H1 (cell line): Measurements from ENCODE around the gene SIK3. TPM values are rescaled to one million over a fixed set of nuclear protein-coding genes. Genes with fewer than 3 reads are reported as not detected.
A peak's percentile ranks its signal among the peaks of the same experiment; 100 is the strongest.

Experiments used
- BACH1 ChIP-seq: IDR thresholded peaks from 2 replicates; pipeline ENCODE4 v1.6.1; 2012; ENCODE audit warnings: low read length, improper control_type of control experiment
- CHD2 ChIP-seq: IDR thresholded peaks from 2 replicates; pipeline ENCODE4 v1.6.1; 2012; ENCODE audit warnings: low read length, improper control_type of control experiment
- CREB1 ChIP-seq: IDR thresholded peaks from 2 replicates; pipeline ENCODE4 v1.6.1; 2012; ENCODE audit warnings: inconsistent platforms
- GABPA ChIP-seq: IDR thresholded peaks from 2 replicates; pipeline ENCODE4 v1.6.1; 2011; ENCODE audit warnings: mild to moderate bottlenecking, low read length, moderate library complexity, borderline replicate concordance; ENCODE audit not compliant: insufficient read depth
- HDAC2 ChIP-seq, 2 experiments: fragments of 300-600 bp in 1 of 2; sonication (generic) in 1 of 2; IDR thresholded peaks; 2 replicates each; pipeline ENCODE4 v1.6.1; 2011 to 2012; ENCODE audit warnings: low read depth in 2 of 2, low read length in 2 of 2, mild to moderate bottlenecking in 2 of 2, moderate library complexity in 2 of 2, borderline replicate concordance in 1 of 2, inconsistent platforms in 1 of 2
- JUND ChIP-seq: IDR thresholded peaks from 2 replicates; pipeline ENCODE4 v1.6.1; 2011; ENCODE audit warnings: mild to moderate bottlenecking, improper control_type of control experiment, low read length
- KDM4A ChIP-seq: IDR thresholded peaks from one replicate; pipeline ENCODE4 v1.7.1; 2012; ENCODE audit warnings: low read depth, mild to moderate bottlenecking, moderate library complexity, low read length, inconsistent platforms; ENCODE audit not compliant: severe bottlenecking
- KDM5A ChIP-seq: fragments of 200-600 bp; IDR thresholded peaks from 2 replicates; pipeline ENCODE4 v1.7.1; 2012; ENCODE audit warnings: mild to moderate bottlenecking, low read length, inconsistent platforms, mixed read lengths
- POLR2A ChIP-seq, 2 experiments: IDR thresholded peaks; 1 replicate in 1 of 2; 2 replicates in 1 of 2; pipeline ENCODE4 v1.6.1; 2011; ENCODE audit warnings: low read depth in 2 of 2, low read length in 2 of 2, mild to moderate bottlenecking in 2 of 2; ENCODE audit errors: control extremely low read depth in 1 of 2
- RBBP5 ChIP-seq: IDR thresholded peaks from 2 replicates; pipeline ENCODE4 v1.7.1; 2012; ENCODE audit warnings: low read depth, mild to moderate bottlenecking, inconsistent platforms, low read length, moderate library complexity, borderline replicate concordance
- RNF2 ChIP-seq: fragments of 200-900, 300-1000 bp; sonication (generic); IDR thresholded peaks from 2 replicates; pipeline ENCODE4 v1.7.1; 2016; ENCODE audit warnings: borderline replicate concordance, low read depth, mild to moderate bottlenecking, antibody characterized with exemption, low read length; ENCODE audit not compliant: poor library complexity, severe bottlenecking; ENCODE audit errors: missing control alignments
- SIX5 ChIP-seq: IDR thresholded peaks from 2 replicates; pipeline ENCODE4 v1.6.1; 2011; ENCODE audit warnings: mild to moderate bottlenecking, low read depth, low read length
- SP1 ChIP-seq: IDR thresholded peaks from 2 replicates; pipeline ENCODE4 v1.6.1; 2011; ENCODE audit warnings: low read depth, low read length
- SP2 ChIP-seq: IDR thresholded peaks from 2 replicates; pipeline ENCODE4 v1.6.1; 2012; ENCODE audit warnings: mild to moderate bottlenecking, low read length, inconsistent platforms
- TAF7 ChIP-seq: optimal IDR thresholded peaks from 2 replicates; pipeline ENCODE3; 2011; ENCODE audit warnings: low read depth, mild to moderate bottlenecking, inconsistent platforms, low read length, moderate library complexity, borderline replicate concordance
- TBP ChIP-seq: IDR thresholded peaks from 2 replicates; pipeline ENCODE4 v1.6.1; 2011; ENCODE audit warnings: low read depth, low read length, improper control_type of control experiment
- YY1 ChIP-seq: IDR thresholded peaks from 2 replicates; pipeline ENCODE4 v1.6.1; 2011; ENCODE audit warnings: low read depth, mild to moderate bottlenecking, low read length
- polyA plus RNA-seq, 7 experiments: library from polyadenylated mRNA; depleted of rRNA in 3 of 7; stranded (reverse) in 5 of 7; unstranded in 2 of 7; fragments of >200 nt in 5 of 7; fragments of 200-250 nt in 2 of 7; gene quantifications; 1 replicate in 5 of 7; 2 replicates in 1 of 7; 4 replicates in 1 of 7; pipeline versions ENCODE4 v1.2.1 to v1.2.3, GENCODE V29; 2011 to 2013; ENCODE audit warnings: missing spikeins in 2 of 7, mixed read lengths in 2 of 7
- total RNA-seq: library from RNA; stranded (reverse); fragmentation: NEBNext Ultra II Directional; extraction: Animal tissue kit (Norgen Biotek cat#: 25700); gene quantifications from 2 replicates; pipeline ENCODE4 v1.2.1, GENCODE V29; 2021
- TF ChIP-seq, protein P1 (sequence below): IDR thresholded peaks from 2 replicates; pipeline ENCODE4 v1.6.1; 2012; ENCODE audit warnings: low read length, inconsistent platforms
- TF ChIP-seq, protein P2 (sequence below), 3 experiments: IDR thresholded peaks; 1 replicate in 2 of 3; 2 replicates in 1 of 3; pipeline versions ENCODE4 v1.5.1 to v1.6.1; 2011; ENCODE audit warnings: low read length in 3 of 3, mild to moderate bottlenecking in 3 of 3, inconsistent platforms in 2 of 3, low read depth in 1 of 3, moderate library complexity in 1 of 3; ENCODE audit not compliant: insufficient read depth in 1 of 3; ENCODE audit errors: control extremely low read depth in 1 of 3

The SIK3 gene
- total and polyA plus RNA-seq, 2 of the 8 experiments (the other 6 are each of a cell fraction or from before 2014, with no cell fraction given), result 19.9 to 32.1 TPM

DNA sequence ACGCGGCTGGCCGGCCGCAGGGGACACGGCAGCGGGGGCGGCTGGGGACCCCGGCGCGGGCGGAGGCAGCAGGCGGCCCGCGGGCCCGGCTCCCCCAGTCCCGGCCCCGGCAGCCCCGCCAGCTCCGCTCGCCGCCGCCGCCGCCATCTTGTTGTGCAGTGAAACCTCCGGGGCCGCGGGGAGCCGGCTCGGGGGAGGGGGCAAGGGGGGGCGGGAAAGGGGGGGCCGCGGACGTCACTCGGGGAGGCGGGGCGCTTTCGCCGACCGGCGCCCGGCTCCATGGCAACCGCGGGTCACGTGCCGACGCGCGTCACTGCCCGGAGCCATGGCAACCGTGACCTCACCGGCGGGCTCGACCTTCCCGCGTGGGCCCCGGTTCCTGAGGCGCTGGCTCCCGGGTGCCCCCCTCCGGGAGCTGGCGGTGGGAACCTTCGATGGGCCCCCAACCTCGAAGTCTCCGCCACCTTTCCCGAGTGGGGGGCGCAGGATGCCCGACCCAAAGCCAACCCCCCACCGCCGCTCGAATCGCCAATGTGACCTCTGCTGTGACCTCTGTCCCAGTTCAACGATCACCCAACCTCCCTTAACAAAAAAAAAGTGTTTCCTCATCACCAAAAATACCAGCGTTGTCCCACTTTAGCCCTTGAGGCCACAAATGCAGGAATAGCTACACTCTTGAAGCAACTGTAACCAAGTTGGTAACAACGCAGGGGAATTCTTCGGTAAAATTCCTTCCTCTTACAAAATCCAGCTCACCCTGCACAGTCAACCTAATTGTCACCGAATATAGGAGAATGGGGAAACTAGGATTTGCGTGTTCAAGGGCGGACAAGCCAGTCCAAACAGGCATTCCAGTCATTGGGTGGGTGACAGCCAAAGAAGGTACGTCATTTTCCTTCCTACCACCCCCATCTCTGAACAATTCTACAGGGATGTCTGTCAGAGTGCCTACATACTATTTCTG lies at the start of gene SIK3 (continued):
- TF ChIP-seq, protein P1, sequence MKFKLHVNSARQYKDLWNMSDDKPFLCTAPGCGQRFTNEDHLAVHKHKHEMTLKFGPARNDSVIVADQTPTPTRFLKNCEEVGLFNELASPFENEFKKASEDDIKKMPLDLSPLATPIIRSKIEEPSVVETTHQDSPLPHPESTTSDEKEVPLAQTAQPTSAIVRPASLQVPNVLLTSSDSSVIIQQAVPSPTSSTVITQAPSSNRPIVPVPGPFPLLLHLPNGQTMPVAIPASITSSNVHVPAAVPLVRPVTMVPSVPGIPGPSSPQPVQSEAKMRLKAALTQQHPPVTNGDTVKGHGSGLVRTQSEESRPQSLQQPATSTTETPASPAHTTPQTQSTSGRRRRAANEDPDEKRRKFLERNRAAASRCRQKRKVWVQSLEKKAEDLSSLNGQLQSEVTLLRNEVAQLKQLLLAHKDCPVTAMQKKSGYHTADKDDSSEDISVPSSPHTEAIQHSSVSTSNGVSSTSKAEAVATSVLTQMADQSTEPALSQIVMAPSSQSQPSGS, result no peak
- TF ChIP-seq POLR2A (IDR thresholded peaks at IDR 0.05; ENCODE audit: control extremely low read depth in 1 of 2, low read depth in 2 of 2, low read length in 2 of 2) (peak in 1 of 2 experiments; percentile 61; a peak in 2 of 3 replicates), CREB1 (peak; percentile 90), SP2 (no peak), CHD2 (no peak), SIX5 (no peak), YY1 (0 out of 2 replicates have a peak, but pooled peaks have one; percentile 19), KDM4A (peak; percentile 35), TBP (0 out of 2 replicates have a peak, but pooled peaks have one; percentile 54), BACH1 (0 out of 2 replicates have a peak, but pooled peaks have one; percentile 35), GABPA (no peak), SP1 (no peak), JUND (peak; percentile 68; the same call in 1 of the 2 replicates), RNF2 (no peak), HDAC2 (IDR thresholded peaks at IDR 0.05; ENCODE audit: borderline replicate concordance in 1 of 2, low read depth in 2 of 2, low read length in 2 of 2) (peak in 1 of 2 experiments; percentile 36; a peak in 1 of 4 replicates), RBBP5 (peak; percentile 23; the same call in 1 of the 2 replicates), TAF7 (peak; percentile 7), KDM5A (no peak)
- TF ChIP-seq, protein P2, sequence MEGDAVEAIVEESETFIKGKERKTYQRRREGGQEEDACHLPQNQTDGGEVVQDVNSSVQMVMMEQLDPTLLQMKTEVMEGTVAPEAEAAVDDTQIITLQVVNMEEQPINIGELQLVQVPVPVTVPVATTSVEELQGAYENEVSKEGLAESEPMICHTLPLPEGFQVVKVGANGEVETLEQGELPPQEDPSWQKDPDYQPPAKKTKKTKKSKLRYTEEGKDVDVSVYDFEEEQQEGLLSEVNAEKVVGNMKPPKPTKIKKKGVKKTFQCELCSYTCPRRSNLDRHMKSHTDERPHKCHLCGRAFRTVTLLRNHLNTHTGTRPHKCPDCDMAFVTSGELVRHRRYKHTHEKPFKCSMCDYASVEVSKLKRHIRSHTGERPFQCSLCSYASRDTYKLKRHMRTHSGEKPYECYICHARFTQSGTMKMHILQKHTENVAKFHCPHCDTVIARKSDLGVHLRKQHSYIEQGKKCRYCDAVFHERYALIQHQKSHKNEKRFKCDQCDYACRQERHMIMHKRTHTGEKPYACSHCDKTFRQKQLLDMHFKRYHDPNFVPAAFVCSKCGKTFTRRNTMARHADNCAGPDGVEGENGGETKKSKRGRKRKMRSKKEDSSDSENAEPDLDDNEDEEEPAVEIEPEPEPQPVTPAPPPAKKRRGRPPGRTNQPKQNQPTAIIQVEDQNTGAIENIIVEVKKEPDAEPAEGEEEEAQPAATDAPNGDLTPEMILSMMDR (IDR thresholded peaks at IDR 0.05; ENCODE audit: control extremely low read depth in 1 of 3, insufficient read depth in 1 of 3, low read depth in 1 of 3, low read length in 3 of 3), result no peak
